GM20000 (cell line): Measurements from ENCODE around the gene CAPNS2.
"Not testable (repeated sequence)": the region's sequence is repeated elsewhere in the genome, so short reads cannot be mapped to it uniquely, and the experiment has no call there.

Source experiments
- DNase-seq: peaks from one replicate; pipeline ENCODE4 v3.0.0; 2012; ENCODE audit warnings: low spot score
- CTCF ChIP-seq: IDR thresholded peaks from 2 replicates; pipeline ENCODE4 v1.5.1; 2012; ENCODE audit warnings: mild to moderate bottlenecking, control low read depth; ENCODE audit errors: extremely low read depth, missing control alignments

Gene CAPNS2

DNA sequence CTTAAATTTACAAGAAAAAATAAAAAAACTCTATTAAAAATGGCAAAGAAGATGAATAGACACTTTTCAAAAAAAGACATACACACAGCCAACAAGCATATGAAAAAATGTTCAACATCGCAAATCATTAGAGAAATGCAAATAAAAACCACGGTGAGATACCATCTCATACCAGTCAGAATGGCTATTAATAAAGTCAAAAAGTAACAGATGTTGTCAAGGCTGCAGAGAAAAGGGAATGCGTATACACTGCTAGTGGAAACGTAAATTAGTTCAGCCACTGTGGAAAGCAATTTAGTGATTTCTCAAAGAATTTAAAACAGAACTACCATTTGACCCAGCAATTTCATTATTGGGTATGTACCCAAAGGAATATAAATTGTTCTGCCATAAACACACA, 31.4 kb downstream of the CAPNS2 start:
- no peak for TF ChIP-seq CTCF
- DNase-seq, result no peak

DNA sequence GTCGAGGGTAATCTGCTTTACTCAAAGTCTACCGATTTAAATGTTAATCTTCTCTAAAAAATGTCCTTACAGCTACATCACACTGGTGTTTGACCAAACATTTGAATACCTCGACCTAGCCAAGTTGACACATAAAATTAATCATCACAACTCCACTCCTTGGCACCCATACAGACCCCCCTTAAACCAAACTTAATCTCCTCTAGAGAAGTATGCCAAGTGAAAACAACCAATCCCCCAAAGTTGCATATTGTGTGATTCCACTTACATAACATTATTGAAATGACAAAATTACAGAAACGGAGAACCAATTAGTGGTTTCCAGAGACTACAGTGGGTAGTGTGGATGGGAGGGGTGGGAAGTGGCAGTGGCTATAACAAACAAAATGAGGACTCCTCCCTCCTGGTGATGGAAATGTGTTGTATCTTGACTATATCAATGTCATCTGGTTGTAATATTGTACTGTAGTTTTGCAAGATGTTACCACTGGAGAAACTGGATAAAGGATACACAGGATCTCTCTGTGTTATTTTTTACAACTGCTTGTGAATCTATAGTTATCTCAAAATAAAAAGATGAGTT, 39.4 kb downstream of the CAPNS2 start:
- TF ChIP-seq CTCF, result no peak
- DNase-seq, result no peak

GRCh38 chr16:55613613-55614335, 47.3 kb downstream of the CAPNS2 start:
- DNase-seq, result no peak
- TF ChIP-seq CTCF, result no peak

GRCh38 chr16:55615071-55615470, 48.6 kb downstream of the CAPNS2 start:
- no peak for DNase-seq
- no peak for TF ChIP-seq CTCF

DNA sequence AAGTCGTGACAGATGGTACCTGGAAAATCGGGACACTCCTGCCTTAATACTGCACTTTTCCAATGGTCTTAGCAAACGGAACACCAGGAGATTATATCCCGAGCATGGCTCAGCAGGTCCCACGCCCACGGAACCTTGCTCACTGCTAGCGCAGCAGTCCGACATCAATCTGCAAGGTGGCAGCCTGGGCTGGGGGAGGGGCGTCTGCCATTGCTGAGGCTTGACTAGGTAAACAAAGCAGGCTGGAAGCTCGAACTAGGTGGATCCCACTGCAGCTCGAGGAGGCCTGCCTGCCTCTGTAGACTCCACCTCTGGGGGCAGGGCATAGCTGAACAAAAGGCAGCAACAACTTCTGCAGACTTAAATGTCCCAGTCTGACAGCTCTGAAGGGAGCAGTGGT, 49.2 kb downstream of the CAPNS2 start:
- DNase-seq, result not testable (repeated sequence)
